SK-N-SH (cell line): ENCODE results near the gene GOLGB1. TPM values are rescaled to one million over a fixed set of nuclear protein-coding genes. Genes with fewer than 3 reads are reported as not detected.

Experiments used
- CTCF ChIA-PET: fragments of 300-600, 350-600 bp; formaldehyde crosslinking; extraction: SDS; loops from one replicate; lab custom pipeline; 2021; lab: Yijun Ruan, JAX
- POLR2A ChIA-PET: fragments of 350-600 bp; sonication (Branson Sonifier 250); formaldehyde crosslinking; extraction: SDS; loops from one replicate; lab custom pipeline; 2020; ENCODE audit warnings: antibody characterized with exemption, inconsistent platforms; lab: Yijun Ruan, JAX
- DNase-seq: peaks from one replicate; pipeline ENCODE4 v3.0.0; 2012
- H2AFZ ChIP-seq: fragments of 200-600 bp; sonication (generic); 2 replicates; pipeline ENCODE4 v1.8.1; 2016; ENCODE audit warnings: antibody characterized with exemption, mild to moderate bottlenecking, low read depth
- H3F3A ChIP-seq: fragments of 200-600 bp; sonication (generic); replicated peaks from 2 replicates; pipeline ENCODE3; 2016; ENCODE audit warnings: antibody characterized with exemption, mild to moderate bottlenecking; ENCODE audit not compliant: insufficient read depth
- H3K27ac ChIP-seq, 2 experiments: fragments of 200-500 bp in 1 of 2; fragments of 200-600 bp in 1 of 2; sonication (Bioruptor generic) in 1 of 2; sonication (generic), shearing (Covaris generic) in 1 of 2; 2 replicates each; pipeline versions ENCODE4 v1.5.1 to v1.6.1; 2014 to 2016; ENCODE audit warnings: low read depth in 2 of 2, inconsistent platforms in 1 of 2, low read length in 1 of 2, mild to moderate bottlenecking in 1 of 2, mixed read lengths in 1 of 2
- H3K27me3 ChIP-seq: fragments of 200-600 bp; sonication (generic), shearing (Covaris generic); 2 replicates; pipeline ENCODE4 v1.6.1; 2016; ENCODE audit warnings: mixed run types; ENCODE audit not compliant: insufficient read depth
- H3K36me3 ChIP-seq, 2 experiments: fragments of 200-500 bp in 1 of 2; fragments of 200-600 bp in 1 of 2; sonication (Bioruptor generic) in 1 of 2; sonication (generic) in 1 of 2; replicated peaks in 1 of 2; 2 replicates each; pipeline versions ENCODE3 to v1.5.1; 2014 to 2016; ENCODE audit warnings: low read length in 1 of 2, mild to moderate bottlenecking in 1 of 2; ENCODE audit not compliant: insufficient read depth in 2 of 2, control insufficient read depth in 1 of 2
- H3K4me1 ChIP-seq, 2 experiments: fragments of 200-500 bp in 1 of 2; fragments of 200-600 bp in 1 of 2; sonication (Bioruptor generic) in 1 of 2; sonication (generic), shearing (Covaris generic) in 1 of 2; 2 replicates each; pipeline versions ENCODE4 v1.5.1 to v1.6.1; 2014 to 2016; ENCODE audit warnings: low read depth in 1 of 2, low read length in 1 of 2, mixed run types in 1 of 2; ENCODE audit not compliant: insufficient read depth in 2 of 2, control insufficient read depth in 1 of 2
- H3K4me2 ChIP-seq: fragments of 200-600 bp; sonication (generic), shearing (Covaris generic); 2 replicates; pipeline ENCODE4 v1.6.1; 2017; ENCODE audit warnings: mixed run types
- H3K4me3 ChIP-seq, 2 experiments: fragments of 200-500 bp in 1 of 2; fragments of 200-600 bp in 1 of 2; sonication (Bioruptor generic) in 1 of 2; sonication (generic), shearing (Covaris generic) in 1 of 2; 2 replicates each; pipeline versions ENCODE4 v1.5.1 to v1.8.1; 2014 to 2016; ENCODE audit warnings: low read depth in 2 of 2, inconsistent platforms in 1 of 2, low read length in 1 of 2, mild to moderate bottlenecking in 1 of 2, mixed read lengths in 1 of 2, moderate library complexity in 1 of 2
- H3K79me2 ChIP-seq: fragments of 200-600 bp; sonication (generic); 2 replicates; pipeline ENCODE4 v1.8.1; 2017; ENCODE audit warnings: mild to moderate bottlenecking; ENCODE audit not compliant: insufficient read depth
- H3K9ac ChIP-seq: fragments of 200-600 bp; sonication (generic); 2 replicates; pipeline ENCODE4 v1.6.1; 2017; ENCODE audit warnings: mixed run types
- H3K9me2 ChIP-seq: fragments of 200-600 bp; sonication (generic); 2 replicates; pipeline ENCODE4 v1.6.1; 2017; ENCODE audit warnings: mixed run types
- H3K9me3 ChIP-seq: fragments of 200-600 bp; sonication (generic); 2 replicates; pipeline ENCODE4 v1.6.1; 2017; ENCODE audit warnings: mixed run types, mild to moderate bottlenecking, moderate library complexity
- H4K20me1 ChIP-seq: fragments of 200-600 bp; sonication (generic); 2 replicates; pipeline ENCODE4 v1.6.1; 2017; ENCODE audit warnings: mild to moderate bottlenecking, mixed run types; ENCODE audit not compliant: insufficient read depth
- CTCF ChIP-seq: fragments of 200-600 bp; sonication (generic); IDR thresholded peaks from 2 replicates; pipeline ENCODE4 v1.6.1; 2017; ENCODE audit warnings: antibody characterized with exemption, mild to moderate bottlenecking, moderate library complexity
- IRF3 ChIP-seq: fragments of 150-350 bp; IDR thresholded peaks from 2 replicates; pipeline ENCODE4 v1.6.1; 2016; ENCODE audit warnings: mild to moderate bottlenecking, low read depth, low read length
- JUND ChIP-seq: IDR thresholded peaks from 2 replicates; pipeline ENCODE4 v1.4.0; 2012
- RAD21 ChIP-seq: IDR thresholded peaks from 2 replicates; pipeline ENCODE4 v1.6.1; 2012; ENCODE audit warnings: mild to moderate bottlenecking, low read length
- RCOR1 ChIP-seq: fragments of 150-350 bp; IDR thresholded peaks from 2 replicates; pipeline ENCODE4 v1.6.1; 2017; ENCODE audit warnings: antibody characterized with exemption, low read length
- REST ChIP-seq: IDR thresholded peaks from 2 replicates; pipeline ENCODE4 v1.6.1; 2012; ENCODE audit warnings: mild to moderate bottlenecking, low read depth, low read length, moderate library complexity
- RFX5 ChIP-seq: IDR thresholded peaks from 2 replicates; pipeline ENCODE4 v1.6.1; 2012; ENCODE audit warnings: mild to moderate bottlenecking, improper control_type of control experiment, low read length
- WGBS: methylation state at CpG from one replicate; pipeline ENCODE4 v1.1.6; 2017; ENCODE audit warnings: low lambda C conversion rate; 5-methylcytosine and 5-hydroxymethylcytosine counted together
- polyA plus RNA-seq, 3 experiments: library from polyadenylated mRNA; depleted of rRNA; stranded (reverse); fragments of >200 nt; gene quantifications; 2 replicates each; pipeline ENCODE4 v1.2.3, GENCODE V29; 2012

The GOLGB1 gene
- polyA plus RNA-seq, 1 of the 3 experiments (the other 2 are of a cell fraction) = 10.3 TPM

GRCh38 chr3:121752772-121753171 is 3.2 kb upstream of the GOLGB1 start:
- DNase-seq = no peak
- ChIA-PET CTCF (no interaction called here), POLR2A (interaction anchor here (0.6 kb wide), 1 partner anchor 50 kb away, joined by 3 read pairs; no protein-coding TSS in a partner anchor)
- H3K79me2 ChIP-seq = peaks cover 24% of the 10 kb centered on the region
- peaks cover 8% of the 10 kb centered on the region; the same call in 1 of the 2 replicates for H4K20me1 ChIP-seq
- no peak overlapping the region for H3K4me2 ChIP-seq
- H3K9me2 ChIP-seq = no peaks in the 10 kb centered on the region
- TF ChIP-seq CTCF (no peak), RFX5 (no peak), RAD21 (no peak)
- H2AFZ ChIP-seq = no peak overlapping the region
- H3K9ac ChIP-seq = no peak overlapping the region
- no peaks in the 10 kb centered on the region for H3F3A ChIP-seq
- peaks cover 10 to 11% of the 10 kb centered on the region in 2 experiments; a peak in 3 of 4 replicates for H3K4me1 ChIP-seq
- no peaks in the 10 kb centered on the region for H3K27me3 ChIP-seq
- H3K4me3 ChIP-seq = no peak overlapping the region
- no peak overlapping the region for H3K27ac ChIP-seq
- no peaks in the 10 kb centered on the region for H3K36me3 ChIP-seq
- 78% methylated on average over 1 of the region's 1 CpG for WGBS
- no peaks in the 10 kb centered on the region for H3K9me3 ChIP-seq

- WGBS = 77% methylated on average over 1 of the region's 1 CpG
- Histone ChIP-seq H3K36me3 (no peaks in the 10 kb centered on the region), H4K20me1 (peaks cover 13% of the 10 kb centered on the region), H3K4me3 (no peak overlapping the region), H3K9ac (no peak overlapping the region), H3K27me3 (no peaks in the 10 kb centered on the region), H3K27ac (no peak overlapping the region), H3K79me2 (peaks cover 29% of the 10 kb centered on the region), H2AFZ (no peak overlapping the region), H3K4me2 (no peak overlapping the region), H3K9me2 (no peaks in the 10 kb centered on the region), H3K4me1 (peaks cover 14 to 15% of the 10 kb centered on the region in 2 experiments; a peak in 3 of 4 replicates), H3K9me3 (no peaks in the 10 kb centered on the region), H3F3A (no peaks in the 10 kb centered on the region)
- DNase-seq = no peak
- TF ChIP-seq RCOR1 (no peak), IRF3 (no peak), REST (no peak), JUND (no peak)
- ChIA-PET CTCF (no interaction called here), POLR2A (interaction anchor here (0.6 kb wide), 1 partner anchor 51 kb away, joined by 3 read pairs; no protein-coding TSS in a partner anchor)
Measured at GRCh38 chr3:121752261-121752660, 2.7 kb upstream of the GOLGB1 start.
